Measurements from ENCODE around the gene AHCTF1.

AHCTF1 gene

GRCh38 chr1:246797597-246797996 lies 134.2 kb downstream of the AHCTF1 start:
- no peak for DNase-seq

GRCh38 chr1:246797157-246797556 lies 134.6 kb downstream of the AHCTF1 start:
- no peak for DNase-seq

GRCh38 chr1:246795906-246796694 lies 135.6 kb downstream of the AHCTF1 start:
- DNase-seq: no peak

GRCh38 chr1:246794828-246795671 lies 136.7 kb downstream of the AHCTF1 start:
- DNase-seq: no peak

- DNase-seq: no peak
These were observed 137.5 kb downstream of the AHCTF1 start for GRCh38 chr1:246794048-246794827.

GRCh38 chr1:246793356-246793896 lies 138.3 kb downstream of the AHCTF1 start:
- DNase-seq: no peak

- no peak for DNase-seq
These were observed 139.1 kb downstream of the AHCTF1 start for GRCh38 chr1:246792603-246793002.

GRCh38 chr1:246791303-246791918 lies 140.3 kb downstream of the AHCTF1 start:
- DNase-seq: no peak

GRCh38 chr1:246790833-246791232 lies 140.9 kb downstream of the AHCTF1 start:
- DNase-seq: no peak

GRCh38 chr1:246790364-246790763 lies 141.4 kb downstream of the AHCTF1 start:
- DNase-seq: no peak

- DNase-seq: no peak
These were observed 142.1 kb downstream of the AHCTF1 start for GRCh38 chr1:246789454-246790339.
